CD8-positive, alpha-beta memory T cell (primary cell): ENCODE results near the gene SLC11A1. TPM values are rescaled to one million over a fixed set of nuclear protein-coding genes. Genes with fewer than 3 reads are reported as not detected.

Experiments
- CTCF ChIA-PET: fragments of 350-600 bp; sonication (Branson Sonifier 250); formaldehyde crosslinking; loops from one replicate; lab custom pipeline; 2021; ENCODE audit warnings: antibody characterized with exemption; lab: Charles Lee
- POLR2A ChIA-PET: fragments of 350-600 bp; sonication (Branson Sonifier 250); formaldehyde crosslinking; loops from one replicate; lab custom pipeline; 2021; ENCODE audit warnings: antibody characterized with exemption; lab: Charles Lee
- DNase-seq, 5 donors: peaks; one replicate each; pipeline versions ENCODE4 v3.0.0 to v3.0.0-alpha.2; 2020 to 2022; ENCODE audit warnings: mixed read lengths in 1 of 5
- H3K27ac ChIP-seq: one replicate; pipeline ENCODE4 v1.7.0; 2013; ENCODE audit warnings: low read depth, mild to moderate bottlenecking, low read length, moderate library complexity
- H3K27me3 ChIP-seq: 2 replicates; pipeline ENCODE4 v1.7.0; 2013; ENCODE audit warnings: low read length, mild to moderate bottlenecking; ENCODE audit not compliant: insufficient read depth, poor library complexity, severe bottlenecking
- H3K36me3 ChIP-seq: 2 replicates; pipeline ENCODE4 v1.7.0; 2013; ENCODE audit warnings: mild to moderate bottlenecking, low read length, moderate library complexity; ENCODE audit not compliant: insufficient read depth
- H3K4me1 ChIP-seq: 2 replicates; pipeline ENCODE4 v1.7.0; 2013; ENCODE audit warnings: mild to moderate bottlenecking, low read length, moderate library complexity; ENCODE audit not compliant: insufficient read depth
- H3K4me3 ChIP-seq: 2 replicates; pipeline ENCODE4 v1.7.0; 2013; ENCODE audit warnings: mild to moderate bottlenecking, low read length
- H3K9me3 ChIP-seq: 2 replicates; pipeline ENCODE4 v1.7.0; 2013; ENCODE audit warnings: mild to moderate bottlenecking, low read length
- H3K27ac Mint-ChIP-seq, 8 donors: one replicate each; pipeline ENCODE4 v1.8.0; 2020 to 2021; ENCODE audit warnings: mixed read lengths in 8 of 8, mild to moderate bottlenecking in 6 of 8, inconsistent platforms in 3 of 8, moderate library complexity in 3 of 8
- H3K27me3 Mint-ChIP-seq, 2 donors: one replicate each; pipeline ENCODE4 v1.8.0; 2020 to 2021; ENCODE audit warnings: mixed read lengths in 2 of 2, mild to moderate bottlenecking in 1 of 2, moderate library complexity in 1 of 2
- H3K36me3 Mint-ChIP-seq, 3 donors: one replicate each; pipeline ENCODE4 v1.8.0; 2020 to 2021; ENCODE audit warnings: mixed read lengths in 3 of 3, inconsistent platforms in 1 of 3, mild to moderate bottlenecking in 1 of 3
- H3K4me1 Mint-ChIP-seq, 3 donors: one replicate each; pipeline ENCODE4 v1.8.0; 2020 to 2021; ENCODE audit warnings: mixed read lengths in 3 of 3, inconsistent platforms in 1 of 3, mild to moderate bottlenecking in 1 of 3
- H3K4me3 Mint-ChIP-seq, 7 donors: one replicate each; pipeline ENCODE4 v1.8.0; 2020 to 2021; ENCODE audit warnings: mixed read lengths in 7 of 7, mild to moderate bottlenecking in 6 of 7, moderate library complexity in 4 of 7, inconsistent platforms in 2 of 7
- H3K9me3 Mint-ChIP-seq, 5 donors: one replicate each; pipeline ENCODE4 v1.8.0; 2020 to 2022; ENCODE audit warnings: mixed read lengths in 5 of 5, mild to moderate bottlenecking in 3 of 5, moderate library complexity in 2 of 5, inconsistent platforms in 1 of 5
- polyA plus RNA-seq: library from polyadenylated mRNA; unstranded; fragments of 300-500 nt; fragmentation: Illumina TruSeq; gene quantifications from one replicate; pipeline ENCODE4 v1.2.3, GENCODE V29; 2021
- total RNA-seq, 2 experiments: library from RNA; stranded (reverse); gene quantifications; one replicate each; pipeline ENCODE4 v1.2.3, GENCODE V29; 2021

Gene SLC11A1
- total and polyA plus RNA-seq, 3 experiments from 2014 or later: 0.32 to 2.1 (median 1.1) TPM

DNA sequence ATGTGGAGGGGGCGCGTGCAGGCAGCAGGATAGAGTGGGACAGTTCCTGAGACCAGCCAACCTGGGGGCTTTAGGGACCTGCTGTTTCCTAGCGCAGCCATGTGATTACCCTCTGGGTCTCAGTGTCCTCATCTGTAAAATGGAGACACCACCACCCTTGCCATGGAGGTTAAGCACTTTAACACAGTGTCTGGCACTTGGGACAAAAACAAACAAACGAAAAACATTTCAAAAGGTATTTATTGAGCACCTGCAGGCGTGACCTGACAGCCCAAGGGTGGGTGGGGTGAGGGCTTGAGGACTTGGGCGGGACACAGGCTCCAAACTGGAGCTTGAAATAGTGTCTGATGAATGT lies 13.0 kb downstream of the SLC11A1 start:
- POLR2A ChIA-PET: interaction anchor here (0.6 to 1.8 kb wide), 3 partner anchors 10 to 108 kb away, joined by 6 to 10 read pairs (median 6); no protein-coding TSS in a partner anchor

DNA sequence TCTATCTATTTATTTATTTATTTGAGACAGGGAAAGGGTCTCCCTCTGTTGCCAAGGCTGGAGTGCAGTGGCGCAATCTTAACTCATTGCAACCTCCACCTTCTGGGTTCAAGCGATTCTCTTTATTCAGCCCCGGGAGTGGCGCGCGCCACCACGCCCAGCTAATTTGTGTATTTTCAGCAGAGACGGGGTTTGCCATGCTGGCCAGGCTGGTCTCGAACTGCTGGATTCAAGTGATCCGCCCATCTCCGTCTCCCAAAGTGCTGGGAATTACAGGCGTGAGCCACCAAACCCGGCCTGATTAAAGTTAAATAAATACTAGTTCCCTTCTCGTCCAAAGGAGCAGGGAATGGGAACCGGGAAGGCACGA lies 13.4 kb downstream of the SLC11A1 start:
- peak in 1 of 5 donors; percentile 54 for DNase-seq
- H3K4me3 Mint-ChIP-seq: peak overlapping the region; percentile 76 to 98 (median 93)
- Histone ChIP-seq H3K9me3 (no peaks in the 10 kb centered on the region), H3K36me3 (no peaks in the 10 kb centered on the region), H3K27me3 (no peaks in the 10 kb centered on the region), H3K4me1 (peaks cover 43% of the 10 kb centered on the region), H3K27ac (peak overlapping the region; percentile 61), H3K4me3 (peak overlapping the region; percentile 47)
- no peaks in the 10 kb centered on the region for H3K9me3 Mint-ChIP-seq
- CTCF ChIA-PET: interaction anchor here (0.8 to 6.4 kb wide), 13 partner anchors 9 to 481 kb away, joined by 3 to 63 read pairs (median 6); partner anchors contain the start of genes AAMP, CATIP, PNKD and TMBIM1
- H3K27me3 Mint-ChIP-seq: peaks cover 0 to 13% of the 10 kb centered on the region in 2 donors
- H3K4me1 Mint-ChIP-seq: peaks cover 42 to 56% (median 46%) of the 10 kb centered on the region in 3 donors
- peaks cover 0 to 9% (median 0%) of the 10 kb centered on the region in 3 donors for H3K36me3 Mint-ChIP-seq
- H3K27ac Mint-ChIP-seq: peak overlapping the region; percentile 51 to 100 (median 90)
- POLR2A ChIA-PET: interaction anchor here (0.5 to 2.8 kb wide), 7 partner anchors 10 to 125 kb away, joined by 3 to 20 read pairs (median 6); partner anchors contain the start of genes AAMP and PNKD

More for the DNA sequence above, 13.0 kb downstream of the SLC11A1 start:
- H3K27me3 Mint-ChIP-seq: peaks cover 0 to 13% of the 10 kb centered on the region in 2 donors
- peak overlapping the region; percentile 26 to 100 (median 66) for H3K27ac Mint-ChIP-seq
- H3K4me3 ChIP-seq: no peak overlapping the region
- H3K27me3 ChIP-seq: no peaks in the 10 kb centered on the region
- H3K4me1 ChIP-seq: peaks cover 43% of the 10 kb centered on the region
- no peaks in the 10 kb centered on the region for H3K9me3 Mint-ChIP-seq
- H3K4me1 Mint-ChIP-seq: peaks cover 41 to 56% (median 46%) of the 10 kb centered on the region in 3 donors
- H3K36me3 Mint-ChIP-seq: peaks cover 0 to 7% (median 0%) of the 10 kb centered on the region in 3 donors
- DNase-seq: no peak
- H3K27ac ChIP-seq: peak overlapping the region; percentile 64
- no peaks in the 10 kb centered on the region for H3K9me3 ChIP-seq
- CTCF ChIA-PET: interaction anchor here (0.8 to 6.4 kb wide), 7 partner anchors 10 to 122 kb away, joined by 4 to 63 read pairs (median 20); partner anchors contain the start of genes AAMP, CATIP, PNKD and TMBIM1
- H3K4me3 Mint-ChIP-seq: peak overlapping the region; percentile 4 to 81 (median 38)
- no peaks in the 10 kb centered on the region for H3K36me3 ChIP-seq

GRCh38 chr2:218395826-218396687 lies 14.0 kb downstream of the SLC11A1 start:
- Histone ChIP-seq H3K4me3 (peak overlapping the region; percentile 93), H3K27me3 (no peaks in the 10 kb centered on the region), H3K27ac (peak overlapping the region; percentile 92), H3K9me3 (no peaks in the 10 kb centered on the region), H3K4me1 (peaks cover 45% of the 10 kb centered on the region), H3K36me3 (no peaks in the 10 kb centered on the region)
- peak overlapping the region; percentile 90 to 98 (median 93) for H3K4me3 Mint-ChIP-seq
- H3K27me3 Mint-ChIP-seq: peaks cover 0 to 13% of the 10 kb centered on the region in 2 donors
- ChIA-PET CTCF (interaction anchor here (0.7 to 6.4 kb wide), 16 partner anchors 9 to 480 kb away, joined by 3 to 63 read pairs (median 6); partner anchors contain the start of genes AAMP, PNKD and TMBIM1), POLR2A (interaction anchor here (0.5 to 2.8 kb wide), 6 partner anchors 9 to 126 kb away, joined by 3 to 20 read pairs (median 8); partner anchors contain the start of genes AAMP and PNKD)
- no peaks in the 10 kb centered on the region for H3K9me3 Mint-ChIP-seq
- H3K4me1 Mint-ChIP-seq: peaks cover 42 to 56% (median 46%) of the 10 kb centered on the region in 3 donors
- peaks cover 0 to 10% (median 0%) of the 10 kb centered on the region in 3 donors for H3K36me3 Mint-ChIP-seq
- DNase-seq: peak; percentile 90 to 96 (median 95)
- H3K27ac Mint-ChIP-seq: peak overlapping the region; percentile 91 to 100 (median 98)

GRCh38 chr2:218396688-218397462 lies 14.8 kb downstream of the SLC11A1 start:
- Mint-ChIP-seq H3K36me3 (peaks cover 0 to 18% (median 0%) of the 10 kb centered on the region in 3 donors), H3K9me3 (no peaks in the 10 kb centered on the region), H3K4me1 (peaks cover 50 to 65% (median 52%) of the 10 kb centered on the region in 3 donors), H3K4me3 (peak overlapping the region; percentile 90 to 98 (median 93)), H3K27me3 (peaks cover 0 to 13% of the 10 kb centered on the region in 2 donors), H3K27ac (peak overlapping the region; percentile 91 to 100 (median 98))
- H3K27me3 ChIP-seq: no peaks in the 10 kb centered on the region
- CTCF ChIA-PET: interaction anchor here (0.7 to 6.4 kb wide), 17 partner anchors 8 to 480 kb away, joined by 3 to 63 read pairs (median 5); partner anchors contain the start of genes AAMP, CATIP, PNKD and TMBIM1
- H3K4me1 ChIP-seq: peaks cover 53% of the 10 kb centered on the region
- no peaks in the 10 kb centered on the region for H3K36me3 ChIP-seq
- POLR2A ChIA-PET: interaction anchor here (0.6 to 2.8 kb wide), 7 partner anchors 8 to 127 kb away, joined by 3 to 20 read pairs (median 7); partner anchors contain the start of genes AAMP and PNKD
- H3K9me3 ChIP-seq: no peaks in the 10 kb centered on the region
- DNase-seq: peak; percentile 68 to 90 (median 83)
- H3K4me3 ChIP-seq: peak overlapping the region; percentile 93
- H3K27ac ChIP-seq: peak overlapping the region; percentile 92

- Mint-ChIP-seq H3K36me3 (peaks cover 0 to 23% (median 0%) of the 10 kb centered on the region in 3 donors), H3K9me3 (no peaks in the 10 kb centered on the region), H3K27ac (peak overlapping the region; percentile 91 to 100 (median 98)), H3K4me3 (peak overlapping the region; percentile 90 to 98 (median 93)), H3K4me1 (peaks cover 50 to 69% (median 52%) of the 10 kb centered on the region in 3 donors), H3K27me3 (peaks cover 0 to 13% of the 10 kb centered on the region in 2 donors)
- ChIA-PET POLR2A (interaction anchor here (0.6 to 2.8 kb wide), 4 partner anchors 8 to 127 kb away, joined by 3 to 17 read pairs (median 6); partner anchors contain the start of genes AAMP and PNKD), CTCF (interaction anchor here (1.6 to 6.4 kb wide), 7 partner anchors 7 to 124 kb away, joined by 4 to 63 read pairs (median 20); partner anchors contain the start of genes AAMP, CATIP, PNKD and TMBIM1)
- no peaks in the 10 kb centered on the region for H3K36me3 ChIP-seq
- H3K4me1 ChIP-seq: peaks cover 53% of the 10 kb centered on the region
- peak overlapping the region; percentile 92 for H3K27ac ChIP-seq
- peak in 1 of 5 donors; percentile 40 for DNase-seq
- H3K27me3 ChIP-seq: no peaks in the 10 kb centered on the region
- no peaks in the 10 kb centered on the region for H3K9me3 ChIP-seq
- H3K4me3 ChIP-seq: peak overlapping the region; percentile 93
Measured at GRCh38 chr2:218397463-218397819, 15.4 kb downstream of the SLC11A1 start.

- H3K36me3 Mint-ChIP-seq: peaks cover 0 to 28% (median 0%) of the 10 kb centered on the region in 3 donors
- POLR2A ChIA-PET: interaction anchor here (0.6 to 2.8 kb wide), 4 partner anchors 7 to 128 kb away, joined by 3 to 17 read pairs (median 6); partner anchors contain the start of genes AAMP and PNKD
- no peaks in the 10 kb centered on the region for H3K9me3 ChIP-seq
- DNase-seq: peak; percentile 46 to 72 (median 60)
- no peaks in the 10 kb centered on the region for H3K36me3 ChIP-seq
- H3K4me3 Mint-ChIP-seq: peak overlapping the region; percentile 90 to 98 (median 93)
- peak overlapping the region; percentile 92 for H3K27ac ChIP-seq
- H3K9me3 Mint-ChIP-seq: no peaks in the 10 kb centered on the region
- CTCF ChIA-PET: interaction anchor here (1.6 to 5.3 kb wide), 5 partner anchors 9 to 125 kb away, joined by 4 to 63 read pairs (median 14); partner anchors contain the start of genes AAMP, CATIP, PNKD and TMBIM1
- peaks cover 0 to 13% of the 10 kb centered on the region in 2 donors for H3K27me3 Mint-ChIP-seq
- H3K27me3 ChIP-seq: no peaks in the 10 kb centered on the region
- peaks cover 50 to 72% (median 52%) of the 10 kb centered on the region in 3 donors for H3K4me1 Mint-ChIP-seq
- H3K27ac Mint-ChIP-seq: peak overlapping the region; percentile 91 to 100 (median 98)
- H3K4me1 ChIP-seq: peaks cover 53% of the 10 kb centered on the region
- H3K4me3 ChIP-seq: peak overlapping the region; percentile 93
Measured at GRCh38 chr2:218397820-218398436, 15.9 kb downstream of the SLC11A1 start.
